ENCODE data around the gene ENTHD1.

ENTHD1 gene

GRCh38 chr22:39715778-39716495, 177.6 kb downstream of the ENTHD1 start:
- no peak for DNase-seq (ENCODE audit: low read depth in 2 of 2)

- DNase-seq (ENCODE audit: low read depth in 2 of 2): no peak
Measured at GRCh38 chr22:39714321-39714720, 179.2 kb downstream of the ENTHD1 start.

- no peak for DNase-seq (ENCODE audit: low read depth in 2 of 2)
Measured at GRCh38 chr22:39713799-39714290, 179.7 kb downstream of the ENTHD1 start.

GRCh38 chr22:39712751-39713525, 180.6 kb downstream of the ENTHD1 start:
- DNase-seq (ENCODE audit: low read depth in 2 of 2): no peak

- no peak for DNase-seq (ENCODE audit: low read depth in 2 of 2)
Measured at GRCh38 chr22:39712081-39712480, 181.5 kb downstream of the ENTHD1 start.

- no peak for DNase-seq (ENCODE audit: low read depth in 2 of 2)
Measured at GRCh38 chr22:39710380-39711150, 183.0 kb downstream of the ENTHD1 start.

GRCh38 chr22:39707816-39708215, 185.7 kb downstream of the ENTHD1 start:
- DNase-seq (ENCODE audit: low read depth in 2 of 2): no peak

GRCh38 chr22:39707351-39707750, 186.2 kb downstream of the ENTHD1 start:
- no peak for DNase-seq (ENCODE audit: low read depth in 2 of 2)

- no peak for DNase-seq (ENCODE audit: low read depth in 2 of 2)
Measured at GRCh38 chr22:39706376-39707140, 187.0 kb downstream of the ENTHD1 start.

- no peak for DNase-seq (ENCODE audit: low read depth in 2 of 2)
Measured at GRCh38 chr22:39705386-39705785, 188.2 kb downstream of the ENTHD1 start.

- DNase-seq (ENCODE audit: low read depth in 2 of 2): no peak
Measured at GRCh38 chr22:39703928-39704639, 189.5 kb downstream of the ENTHD1 start.

GRCh38 chr22:39703091-39703490, 190.5 kb downstream of the ENTHD1 start:
- DNase-seq (ENCODE audit: low read depth in 2 of 2): no peak

GRCh38 chr22:39700565-39700964, 193.0 kb downstream of the ENTHD1 start:
- no peak for DNase-seq (ENCODE audit: low read depth in 2 of 2)

- no peak for DNase-seq (ENCODE audit: low read depth in 2 of 2)
Measured at GRCh38 chr22:39699631-39700360, 193.8 kb downstream of the ENTHD1 start.

GRCh38 chr22:39697790-39698430, 195.7 kb downstream of the ENTHD1 start:
- no peak for DNase-seq (ENCODE audit: low read depth in 2 of 2)

GRCh38 chr22:39693943-39694500, 199.5 kb downstream of the ENTHD1 start:
- DNase-seq (ENCODE audit: low read depth in 2 of 2): no peak

Measured in stimulated activated CD8-positive, alpha-beta memory T cell treated with anti-CD3 and anti-CD28 coated beads, Interleukin-2, amount 100 ng/mL, for 1 hour (primary cell).